Endothelial cell of umbilical vein (primary cell): Measurements from ENCODE around the gene USP7. TPM values are rescaled to one million over a fixed set of nuclear protein-coding genes. Genes with fewer than 3 reads are reported as not detected.
A peak's percentile ranks its signal among the peaks of the same experiment; 100 is the strongest.

ENCODE experiments used
- BruUV-seq: library from RNA; stranded (reverse); fragments of 400-500 nt; replicated peaks from 2 replicates; lab custom pipeline; 2021; lab: Mats Ljungman, UMichigan
- CTCF ChIA-PET: fragments of 300-600, 350-600 bp; sonication (Branson Sonifier 250); formaldehyde crosslinking; loops from one replicate; lab custom pipeline; 2021; ENCODE audit warnings: antibody characterized with exemption, inconsistent platforms; lab: Charles Lee
- POLR2A ChIA-PET: fragments of 300-600, 350-600 bp; sonication (Branson Sonifier 250); formaldehyde crosslinking; loops from one replicate; lab custom pipeline; 2021; ENCODE audit warnings: antibody characterized with exemption, inconsistent platforms; lab: Charles Lee
- DNase-seq: peaks from one replicate; pipeline ENCODE4 v3.0.0-alpha.2; 2011; ENCODE audit warnings: low read depth, low spot score
- FAIRE-seq: peaks from 2 replicates; lab custom pipeline; 2011; peaks lifted over from hg19 to GRCh38; lab: Jason Lieb, UNC
- H2AFZ ChIP-seq: 2 replicates; pipeline ENCODE4 v1.6.0; 2012; ENCODE audit warnings: low read depth, low read length, control low read depth, inconsistent platforms
- H3K27ac ChIP-seq: 2 replicates; pipeline ENCODE4 v1.5.1; 2011; ENCODE audit warnings: low read depth, mild to moderate bottlenecking, control low read depth, low read length, moderate library complexity; ENCODE audit not compliant: insufficient read depth
- H3K27me3 ChIP-seq, 2 experiments: 2 replicates each; pipeline versions ENCODE4 v1.6.0 to v1.6.1; 2011; ENCODE audit warnings: low read length in 2 of 2, mixed read lengths in 1 of 2; ENCODE audit not compliant: control insufficient read depth in 2 of 2, insufficient read depth in 2 of 2
- H3K36me3 ChIP-seq, 2 experiments: 2 replicates in 1 of 2; 3 replicates in 1 of 2; pipeline ENCODE4 v1.5.1; 2011; ENCODE audit warnings: low read length in 2 of 2, mild to moderate bottlenecking in 1 of 2, moderate library complexity in 1 of 2; ENCODE audit not compliant: control insufficient read depth in 2 of 2, insufficient read depth in 2 of 2; ENCODE audit errors: extremely low read depth in 1 of 2
- H3K4me1 ChIP-seq: 3 replicates; pipeline ENCODE4 v1.5.1; 2011; ENCODE audit warnings: mild to moderate bottlenecking, low read length; ENCODE audit not compliant: control insufficient read depth, insufficient read depth; ENCODE audit errors: extremely low read depth
- H3K4me2 ChIP-seq: 2 replicates; pipeline ENCODE4 v1.6.1; 2011; ENCODE audit warnings: low read length, control low read depth, mixed read lengths; ENCODE audit not compliant: insufficient read depth
- H3K4me3 ChIP-seq, 3 experiments: fragments of 200-600 bp in 1 of 3; sonication (generic), shearing (Covaris generic) in 1 of 3; replicated peaks in 1 of 3; 2 replicates each; pipeline ENCODE4 v1.5.1; 2011 to 2016; ENCODE audit warnings: control low read depth in 3 of 3, low read length in 3 of 3, mild to moderate bottlenecking in 2 of 3, inconsistent platforms in 1 of 3, low read depth in 1 of 3, moderate library complexity in 1 of 3; ENCODE audit not compliant: insufficient read depth in 1 of 3
- H3K79me2 ChIP-seq: 2 replicates; pipeline ENCODE4 v1.6.0; 2012; ENCODE audit warnings: low read length, inconsistent platforms; ENCODE audit not compliant: control insufficient read depth, insufficient read depth
- H3K9ac ChIP-seq: replicated peaks from 2 replicates; pipeline ENCODE3; 2011; ENCODE audit warnings: low read length, control low read depth; ENCODE audit not compliant: insufficient read depth; ENCODE audit errors: extremely low read depth
- H3K9me1 ChIP-seq: replicated peaks from 3 replicates; pipeline ENCODE4 v1.6.0; 2011; ENCODE audit warnings: mild to moderate bottlenecking, low read length; ENCODE audit not compliant: control insufficient read depth, insufficient read depth; ENCODE audit errors: extremely low read depth
- H3K9me3 ChIP-seq: replicated peaks from 2 replicates; pipeline ENCODE4 v1.5.1; 2012; ENCODE audit warnings: low read length, inconsistent platforms; ENCODE audit not compliant: control insufficient read depth, insufficient read depth
- H4K20me1 ChIP-seq: replicated peaks from 2 replicates; pipeline ENCODE3; 2011; ENCODE audit warnings: mild to moderate bottlenecking, low read length; ENCODE audit not compliant: control insufficient read depth, insufficient read depth; ENCODE audit errors: extremely low read depth
- CTCF ChIP-seq, 2 donors: IDR thresholded peaks; 1 replicate in 1 of 2; 2 replicates in 1 of 2; pipeline ENCODE4 v1.5.1; 2011; ENCODE audit warnings: low read length in 2 of 2, mild to moderate bottlenecking in 2 of 2, moderate library complexity in 2 of 2, control low read depth in 1 of 2, inconsistent platforms in 1 of 2, low read depth in 1 of 2; ENCODE audit not compliant: insufficient read depth in 1 of 2; ENCODE audit errors: extremely low read depth in 1 of 2
- EZH2 ChIP-seq: IDR thresholded peaks from 2 replicates; pipeline ENCODE4 v1.6.1; 2012; ENCODE audit warnings: borderline replicate concordance, low read depth, mild to moderate bottlenecking, moderate library complexity, low read length, inconsistent platforms; ENCODE audit not compliant: severe bottlenecking
- FOS ChIP-seq: IDR thresholded peaks from 2 replicates; pipeline ENCODE4 v1.6.1; 2011; ENCODE audit warnings: mild to moderate bottlenecking, low read length, moderate library complexity, borderline replicate concordance; ENCODE audit not compliant: insufficient read depth
- GATA2 ChIP-seq: IDR thresholded peaks from 2 replicates; pipeline ENCODE4 v1.7.0; 2011; ENCODE audit warnings: low read depth, mild to moderate bottlenecking, moderate library complexity, mixed read lengths, low read length; ENCODE audit not compliant: insufficient read length, insufficient read depth
- JUN ChIP-seq: IDR thresholded peaks from 2 replicates; pipeline ENCODE4 v1.6.1; 2011; ENCODE audit warnings: borderline replicate concordance, low read depth; ENCODE audit not compliant: insufficient read length, insufficient read depth
- MAX ChIP-seq: IDR thresholded peaks from 2 replicates; pipeline ENCODE4 v1.6.1; 2011; ENCODE audit not compliant: insufficient read depth, insufficient read length
- MYC ChIP-seq: IDR thresholded peaks from one replicate; pipeline ENCODE4 v1.6.1; 2011; ENCODE audit warnings: mild to moderate bottlenecking, low read depth, low read length
- POLR2A ChIP-seq: IDR thresholded peaks from 2 replicates; pipeline ENCODE4 v1.6.1; 2012; ENCODE audit warnings: low read depth, mild to moderate bottlenecking, control low read depth, low read length
- POLR2AphosphoS5 ChIP-seq: IDR thresholded peaks from 2 replicates; pipeline ENCODE4 v1.6.1; 2012; ENCODE audit warnings: low read depth, mild to moderate bottlenecking, control low read depth, low read length, moderate library complexity; ENCODE audit not compliant: insufficient read depth
- dilution Hi-C: fragments of 300-500 bp; cut with MboI; formaldehyde crosslinking; loops from one replicate; pipeline ENCODE4 v1.15.0; 2019; ENCODE audit warnings: low sequenced_read_pairs; ENCODE audit not compliant: extremely low pct_ligation_motif_present
- intact Hi-C: fragments of 100-400 bp; cut with micrococcal nuclease; formaldehyde crosslinking; loops from one replicate; pipeline ENCODE4 v1.10.0; 2022
- polyA plus RNA-seq, 4 experiments: library from polyadenylated mRNA; depleted of rRNA in 3 of 4; stranded (reverse) in 3 of 4; unstranded in 1 of 4; fragments of >200 nt; gene quantifications; 2 replicates each; pipeline versions ENCODE4 v1.2.1 to v1.2.3, GENCODE V29; 2011 to 2012; ENCODE audit warnings: missing spikeins in 1 of 4
- total RNA-seq: library from RNA; stranded (reverse); gene quantifications from 2 replicates; pipeline ENCODE4 v1.2.3, GENCODE V29; 2021

USP7 gene
- total and polyA plus RNA-seq, 2 donors (not counting 3 experiments of a cell fraction or from before 2014, with no cell fraction given): 17.7 to 130 TPM

- POLR2A ChIA-PET: no interaction called here
- Histone ChIP-seq H3K79me2 (peaks cover 7% of the 10 kb centered on the region), H3K9ac (no peak overlapping the region), H4K20me1 (no peaks in the 10 kb centered on the region), H3K9me3 (no peaks in the 10 kb centered on the region), H2AFZ (no peak overlapping the region), H3K36me3 (peaks cover 47 to 50% of the 10 kb centered on the region in 2 experiments), H3K27me3 (no peaks in the 10 kb centered on the region), H3K4me3 (no peak overlapping the region), H3K27ac (no peak overlapping the region), H3K9me1 (no peaks in the 10 kb centered on the region), H3K4me1 (no peaks in the 10 kb centered on the region), H3K4me2 (no peak overlapping the region)
- dilution Hi-C loops: no loop called here
- TF ChIP-seq POLR2AphosphoS5 (no peak), JUN (no peak), GATA2 (no peak), EZH2 (no peak), MAX (no peak), MYC (no peak), CTCF (IDR thresholded peaks at IDR 0.05; ENCODE audit: extremely low read depth in 1 of 2, insufficient read depth in 1 of 2, low read depth in 1 of 2, low read length in 2 of 2) (peak in 1 of 2 donors; percentile 19), FOS (no peak), POLR2A (no peak)
- FAIRE-seq (no peak), DNase-seq (no peak)
- intact Hi-C loops: loop anchor here (1.0 to 5.0 kb wide), 4 partner anchors 102 to 1276 kb away; partner anchors contain the start of genes GRIN2A and HAPSTR1
- CTCF ChIA-PET: interaction anchor here (0.5 to 1.6 kb wide), 4 partner anchors 9 to 232 kb away, joined by 3 to 8 read pairs (median 3); no protein-coding TSS in a partner anchor
- BruUV-seq: no TSS peak
These were observed 57.7 kb downstream of the USP7 start for GRCh38 chr16:8905795-8906591.
